SK-N-MC (cell line): Measurements from ENCODE around the gene KCTD11.

Experiments
- EZH2 ChIP-seq: fragments of 200-600 bp; sonication (generic); IDR thresholded peaks from one replicate; pipeline ENCODE4 v1.6.1; 2017; ENCODE audit warnings: antibody characterized with exemption
- FOXP2 ChIP-seq: optimal IDR thresholded peaks from 2 replicates; pipeline ENCODE3; 2011; ENCODE audit warnings: mild to moderate bottlenecking, moderate library complexity; ENCODE audit not compliant: insufficient read depth; ENCODE audit errors: extremely low read length, control extremely low read depth
- POLR2AphosphoS5 ChIP-seq: IDR thresholded peaks from 2 replicates; pipeline ENCODE4 v1.6.1; 2012; ENCODE audit warnings: mild to moderate bottlenecking, low read depth, low read length, borderline replicate concordance

GRCh38 chr17:7327501-7327900 is 24.5 kb upstream of the KCTD11 start:
- no peak for TF ChIP-seq POLR2AphosphoS5
- no peak for TF ChIP-seq EZH2
- no peak for TF ChIP-seq FOXP2
